PC-9 (cell line): ENCODE results near the gene DCST2. TPM values are rescaled to one million over a fixed set of nuclear protein-coding genes. Genes with fewer than 3 reads are reported as not detected.

Experiments
- BruUV-seq: library from RNA; stranded (reverse); fragments of 400-500 nt; replicated peaks from 2 replicates; lab custom pipeline; 2021; lab: Mats Ljungman, UMichigan
- CTCF ChIA-PET: fragments of 300-600 bp; sonication (Branson Sonifier 250); formaldehyde crosslinking; loops from one replicate; lab custom pipeline; 2022; ENCODE audit warnings: antibody characterized with exemption; lab: Charles Lee
- POLR2A ChIA-PET: fragments of 300-600 bp; sonication (Branson Sonifier 250); formaldehyde crosslinking; loops from one replicate; lab custom pipeline; 2022; ENCODE audit warnings: antibody characterized with exemption; ENCODE audit not compliant: unreplicated experiment; lab: Charles Lee
- DNase-seq, 2 experiments: peaks; one replicate each; pipeline versions ENCODE4 v3.0.0 to v3.0.0-alpha.2; 2015 to 2022; ENCODE audit warnings: mixed read lengths in 1 of 2
- H2AFZ ChIP-seq: fragments of 200-600 bp; sonication (generic); 2 replicates; pipeline ENCODE4 v1.8.1; 2017; ENCODE audit warnings: antibody characterized with exemption
- H3F3A ChIP-seq: fragments of 200-600 bp; sonication (generic); 2 replicates; pipeline ENCODE4 v1.8.1; 2017; ENCODE audit warnings: antibody characterized with exemption, mild to moderate bottlenecking, low read depth; ENCODE audit not compliant: insufficient read depth
- H3K27ac ChIP-seq: fragments of 200-600 bp; sonication (generic); 2 replicates; pipeline ENCODE4 v1.6.1; 2016; ENCODE audit warnings: mixed run types
- H3K27me3 ChIP-seq: fragments of 200-600 bp; sonication (generic); 2 replicates; pipeline ENCODE4 v1.6.1; 2016; ENCODE audit warnings: low read depth, mixed run types; ENCODE audit not compliant: insufficient read depth
- H3K36me3 ChIP-seq: fragments of 200-600 bp; sonication (generic); 2 replicates; pipeline ENCODE4 v1.6.1; 2016; ENCODE audit warnings: low read depth, mixed run types
- H3K4me1 ChIP-seq: fragments of 200-600 bp; sonication (generic); replicated peaks from 2 replicates; pipeline ENCODE4 v1.6.1; 2016; ENCODE audit warnings: mixed run types; ENCODE audit not compliant: insufficient read depth
- H3K4me2 ChIP-seq: fragments of 200-600 bp; sonication (generic); 2 replicates; pipeline ENCODE4 v1.6.1; 2017; ENCODE audit warnings: mixed run types
- H3K4me3 ChIP-seq: fragments of 200-600 bp; sonication (generic); 2 replicates; pipeline ENCODE4 v1.6.1; 2016; ENCODE audit warnings: mixed run types
- H3K79me2 ChIP-seq: fragments of 200-600 bp; sonication (generic); 2 replicates; pipeline ENCODE4 v1.6.1; 2017; ENCODE audit warnings: low read depth, mixed run types
- H3K9me2 ChIP-seq: fragments of 200-600 bp; sonication (generic); 2 replicates; pipeline ENCODE4 v1.8.1; 2017; ENCODE audit warnings: mild to moderate bottlenecking; ENCODE audit not compliant: insufficient read depth
- H3K9me3 ChIP-seq: fragments of 200-600 bp; sonication (generic); 2 replicates; pipeline ENCODE4 v1.8.1; 2016; ENCODE audit warnings: low read depth; ENCODE audit not compliant: insufficient read depth
- H4K20me1 ChIP-seq: fragments of 200-600 bp; sonication (generic); 2 replicates; pipeline ENCODE4 v1.8.1; 2017; ENCODE audit not compliant: insufficient read depth
- EZH2 ChIP-seq: fragments of 200-600 bp; sonication (generic); IDR thresholded peaks from 2 replicates; pipeline ENCODE4 v1.8.0; 2017; ENCODE audit warnings: antibody characterized with exemption, low read depth
- intact Hi-C: fragments of 100-400 bp; cut with micrococcal nuclease; formaldehyde crosslinking; loops from one replicate; pipeline ENCODE4 v1.10.0; 2022; ENCODE audit not compliant: unreplicated experiment
- total RNA-seq: library from RNA; stranded (reverse); gene quantifications from 2 replicates; pipeline ENCODE4 v1.2.3, GENCODE V29; 2021
- TF ChIP-seq, protein P1 (sequence below): fragments of 200-600 bp; sonication (generic); conservative IDR thresholded peaks from 2 replicates; pipeline ENCODE4 v1.6.1; 2017; ENCODE audit warnings: mixed run types, antibody characterized with exemption, mild to moderate bottlenecking, moderate library complexity

DCST2 gene
- total RNA-seq, 1 experiment from 2014 or later: 4.4 TPM

DNA sequence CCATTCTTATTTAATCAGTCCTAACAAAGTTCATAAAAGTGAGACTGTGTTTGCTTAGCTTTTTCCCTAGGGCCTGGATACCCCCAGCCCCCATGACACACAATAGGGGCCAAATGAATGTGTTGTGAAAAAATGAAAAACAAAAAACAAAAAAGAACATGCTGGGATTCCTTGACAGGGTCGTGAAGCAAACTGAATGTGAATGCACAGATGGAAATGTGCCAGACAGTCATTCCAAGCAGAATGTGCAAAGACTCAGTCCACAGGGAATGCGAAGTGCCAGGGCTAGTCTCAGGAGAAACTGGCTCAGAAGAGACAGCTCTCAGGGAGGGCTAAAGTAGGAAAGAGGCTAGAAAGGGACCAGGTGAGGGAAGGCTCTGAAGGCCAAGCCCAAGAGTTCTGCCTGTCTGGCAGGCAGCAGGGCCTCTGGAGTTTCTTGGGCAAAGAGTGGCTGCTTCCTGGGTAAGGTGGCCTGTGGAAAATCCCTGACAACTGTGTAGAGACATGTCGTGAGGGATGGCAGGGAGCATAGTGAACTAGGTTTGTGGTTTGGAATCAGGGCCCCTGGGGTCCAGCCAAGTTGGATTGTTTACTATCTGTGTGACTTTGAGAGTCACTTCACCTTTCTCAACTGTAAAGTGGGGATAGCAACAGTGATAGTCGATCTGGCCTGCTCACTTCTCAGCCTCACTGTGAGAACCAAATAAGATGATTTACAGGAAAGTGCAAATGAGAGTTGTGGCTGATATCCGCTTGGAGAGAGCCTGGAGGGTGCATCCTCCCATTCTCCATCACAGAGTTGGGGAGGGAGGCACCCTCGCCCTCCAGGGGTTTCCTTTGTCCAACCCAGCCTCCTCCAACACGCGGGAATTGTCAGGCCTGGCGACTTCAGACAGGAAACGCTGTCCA, 16.3 kb upstream of the DCST2 start:
- H3K36me3 ChIP-seq: no peaks in the 10 kb centered on the region
- peak overlapping the region; percentile 67 for H3K27ac ChIP-seq
- no peaks in the 10 kb centered on the region for H3K27me3 ChIP-seq
- no peaks in the 10 kb centered on the region for H4K20me1 ChIP-seq
- no peaks in the 10 kb centered on the region for H3K9me2 ChIP-seq
- ChIA-PET CTCF (interaction anchor here (0.5 kb wide), 1 partner anchor 598 kb away, joined by 7 read pairs; no protein-coding TSS in a partner anchor), POLR2A (no interaction called here)
- H3K4me1 ChIP-seq: peaks cover 40% of the 10 kb centered on the region
- BruUV-seq: TSS peak; percentile 70
- H2AFZ ChIP-seq: peak overlapping the region; percentile 92
- no peaks in the 10 kb centered on the region for H3K9me3 ChIP-seq
- TF ChIP-seq, protein P1, sequence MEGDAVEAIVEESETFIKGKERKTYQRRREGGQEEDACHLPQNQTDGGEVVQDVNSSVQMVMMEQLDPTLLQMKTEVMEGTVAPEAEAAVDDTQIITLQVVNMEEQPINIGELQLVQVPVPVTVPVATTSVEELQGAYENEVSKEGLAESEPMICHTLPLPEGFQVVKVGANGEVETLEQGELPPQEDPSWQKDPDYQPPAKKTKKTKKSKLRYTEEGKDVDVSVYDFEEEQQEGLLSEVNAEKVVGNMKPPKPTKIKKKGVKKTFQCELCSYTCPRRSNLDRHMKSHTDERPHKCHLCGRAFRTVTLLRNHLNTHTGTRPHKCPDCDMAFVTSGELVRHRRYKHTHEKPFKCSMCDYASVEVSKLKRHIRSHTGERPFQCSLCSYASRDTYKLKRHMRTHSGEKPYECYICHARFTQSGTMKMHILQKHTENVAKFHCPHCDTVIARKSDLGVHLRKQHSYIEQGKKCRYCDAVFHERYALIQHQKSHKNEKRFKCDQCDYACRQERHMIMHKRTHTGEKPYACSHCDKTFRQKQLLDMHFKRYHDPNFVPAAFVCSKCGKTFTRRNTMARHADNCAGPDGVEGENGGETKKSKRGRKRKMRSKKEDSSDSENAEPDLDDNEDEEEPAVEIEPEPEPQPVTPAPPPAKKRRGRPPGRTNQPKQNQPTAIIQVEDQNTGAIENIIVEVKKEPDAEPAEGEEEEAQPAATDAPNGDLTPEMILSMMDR: no peak
- TF ChIP-seq EZH2: no peak
- peak overlapping the region; percentile 73 for H3K4me3 ChIP-seq
- H3F3A ChIP-seq: peaks cover 27% of the 10 kb centered on the region
- no peak for DNase-seq
- H3K79me2 ChIP-seq: peaks cover 24% of the 10 kb centered on the region
- intact Hi-C loops: loop anchor here (2.0 kb wide), 1 partner anchor 89 kb away; the partner anchor contains the start of gene PYGO2
- H3K4me2 ChIP-seq: peak overlapping the region; percentile 99

DNA sequence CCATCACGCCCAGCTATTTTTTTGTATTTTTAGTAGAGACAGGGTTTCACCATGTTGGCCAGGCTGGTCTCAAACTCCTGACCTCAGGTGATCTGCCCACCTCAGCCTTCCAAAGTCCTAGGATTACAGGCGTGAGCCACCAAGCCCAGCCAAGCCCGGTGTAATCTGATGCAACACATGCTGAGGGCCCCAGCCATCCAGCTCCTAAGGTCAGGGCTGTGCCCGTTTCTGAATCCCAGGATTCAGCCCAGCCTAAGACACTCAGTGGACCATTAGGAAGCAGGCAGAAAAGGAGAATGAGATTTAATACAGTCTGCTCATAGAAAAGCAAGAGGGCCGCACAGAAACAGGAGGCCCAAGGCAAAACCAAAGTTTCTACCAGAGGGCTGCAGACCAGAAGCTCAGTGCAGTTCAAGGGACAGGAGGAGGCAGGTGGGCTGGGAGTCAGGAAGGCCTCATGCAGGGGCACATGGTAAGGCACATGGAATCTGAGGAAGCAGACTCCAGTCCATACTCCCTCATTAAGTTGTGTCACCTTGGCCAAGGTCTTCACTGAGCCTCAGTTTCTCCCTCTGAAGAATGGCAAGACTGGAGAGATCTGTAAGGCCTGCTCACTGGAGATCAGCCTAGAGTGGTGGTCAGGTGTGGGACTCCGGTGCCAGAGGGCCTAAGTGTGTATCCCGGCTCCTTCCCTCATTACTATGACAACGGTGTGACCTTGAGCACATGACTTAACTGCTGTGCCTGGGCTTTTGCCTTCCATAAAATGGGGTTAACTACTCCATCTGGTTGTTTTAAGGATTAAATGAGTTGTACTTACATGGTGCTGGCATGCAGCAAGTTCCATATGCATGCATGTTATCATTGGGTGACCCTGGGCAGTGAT, 15.1 kb upstream of the DCST2 start:
- Histone ChIP-seq H3K36me3 (no peaks in the 10 kb centered on the region), H3K4me1 (peaks cover 45% of the 10 kb centered on the region), H3K4me3 (no peak overlapping the region), H4K20me1 (no peaks in the 10 kb centered on the region), H3K4me2 (no peak overlapping the region), H3F3A (peaks cover 27% of the 10 kb centered on the region), H3K9me2 (no peaks in the 10 kb centered on the region), H2AFZ (no peak overlapping the region), H3K9me3 (no peaks in the 10 kb centered on the region), H3K79me2 (peaks cover 24% of the 10 kb centered on the region), H3K27ac (no peak overlapping the region), H3K27me3 (no peaks in the 10 kb centered on the region)
- no peak for DNase-seq
- TF ChIP-seq EZH2: no peak
- TF ChIP-seq, protein P1: no peak
- intact Hi-C loops: no loop called here
- BruUV-seq: no TSS peak
- POLR2A ChIA-PET: no interaction called here
- CTCF ChIA-PET: no interaction called here
